NT2/D1 (cell line): ENCODE results near the gene KLHL12.
"Not testable (repeated sequence)": the region's sequence is repeated elsewhere in the genome, so short reads cannot be mapped to it uniquely, and the experiment has no call there.

Source experiments
- DNase-seq: peaks from one replicate; pipeline ENCODE4 v3.0.0-alpha.2; 2011; ENCODE audit warnings: low read depth, low spot score
- H3K27me3 ChIP-seq: 2 replicates; pipeline ENCODE4 v1.6.0; 2011; ENCODE audit warnings: mild to moderate bottlenecking; ENCODE audit not compliant: insufficient read length, insufficient read depth
- H3K36me3 ChIP-seq: 2 replicates; pipeline ENCODE4 v1.6.1; 2011; ENCODE audit warnings: mild to moderate bottlenecking, low read length, mixed read lengths; ENCODE audit not compliant: insufficient read depth, insufficient read length
- H3K4me1 ChIP-seq: 2 replicates; pipeline ENCODE4 v1.5.1; 2011; ENCODE audit not compliant: insufficient read depth, insufficient read length
- H3K4me3 ChIP-seq: 2 replicates; pipeline ENCODE4 v1.5.1; 2011; ENCODE audit warnings: low read depth; ENCODE audit not compliant: insufficient read length
- H3K9ac ChIP-seq: 2 replicates; pipeline ENCODE4 v1.6.0; 2011; ENCODE audit warnings: low read depth; ENCODE audit not compliant: insufficient read length
- H3K9me3 ChIP-seq: 2 replicates; pipeline ENCODE4 v1.5.1; 2011; ENCODE audit warnings: mild to moderate bottlenecking, low read length; ENCODE audit not compliant: insufficient read depth
- SUZ12 ChIP-seq: IDR thresholded peaks from 2 replicates; pipeline ENCODE4 v1.6.1; 2011; ENCODE audit not compliant: insufficient read length, insufficient read depth; ENCODE audit errors: extremely low read depth
- YY1 ChIP-seq: IDR thresholded peaks from 2 replicates; pipeline ENCODE4 v1.6.1; 2011; ENCODE audit not compliant: insufficient read length, insufficient read depth
- ZNF274 ChIP-seq: IDR thresholded peaks from 2 replicates; pipeline ENCODE4 v1.6.1; 2011; ENCODE audit warnings: mild to moderate bottlenecking, low read depth, low read length

KLHL12 gene

GRCh38 chr1:202934755-202935154 is 7.7 kb upstream of the KLHL12 start:
- H3K36me3 ChIP-seq = peaks cover 8% of the 10 kb centered on the region
- H3K27me3 ChIP-seq = no peaks in the 10 kb centered on the region
- no peaks in the 10 kb centered on the region for H3K4me1 ChIP-seq
- no peak overlapping the region for H3K9ac ChIP-seq
- H3K9me3 ChIP-seq = no peaks in the 10 kb centered on the region
- no peak overlapping the region for H3K4me3 ChIP-seq
- TF ChIP-seq SUZ12 (no peak), ZNF274 (no peak), YY1 (no peak)
- no peak for DNase-seq

DNA sequence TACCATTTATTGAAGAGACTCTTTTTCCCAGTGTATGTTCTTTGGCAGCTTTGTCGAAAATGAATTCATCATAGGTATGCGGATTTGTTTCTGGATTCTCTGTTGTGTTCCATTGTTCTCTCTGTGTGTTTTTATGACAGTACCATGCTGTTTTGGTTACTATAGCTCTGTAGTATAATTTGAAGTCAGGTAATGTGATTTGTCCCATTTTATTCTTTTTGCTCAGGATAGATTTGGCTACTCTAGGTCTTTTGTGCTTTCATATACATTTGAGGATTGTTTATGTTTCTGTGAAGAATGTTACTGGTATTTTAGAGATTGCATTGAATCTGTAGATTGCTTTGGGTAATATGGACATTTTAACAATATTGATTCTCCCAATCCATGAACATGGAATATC is 5.4 kb upstream of the KLHL12 start:
- no peaks in the 10 kb centered on the region for H3K36me3 ChIP-seq
- no peaks in the 10 kb centered on the region for H3K9me3 ChIP-seq
- no peak overlapping the region for H3K4me3 ChIP-seq
- H3K27me3 ChIP-seq = no peaks in the 10 kb centered on the region
- no peak for DNase-seq
- no peaks in the 10 kb centered on the region for H3K4me1 ChIP-seq
- no peak overlapping the region for H3K9ac ChIP-seq
- TF ChIP-seq YY1 (no peak), SUZ12 (no peak), ZNF274 (no peak)

- TF ChIP-seq YY1 = no peak
- no peak overlapping the region for H3K9ac ChIP-seq
- H3K27me3 ChIP-seq = no peaks in the 10 kb centered on the region
- no peak for DNase-seq
- no peaks in the 10 kb centered on the region for H3K9me3 ChIP-seq
- no peaks in the 10 kb centered on the region for H3K4me1 ChIP-seq
- no peak overlapping the region for H3K4me3 ChIP-seq
- H3K36me3 ChIP-seq = peaks cover 35% of the 10 kb centered on the region
These were observed 3.5 kb downstream of the KLHL12 start for GRCh38 chr1:202923533-202923932.

DNA sequence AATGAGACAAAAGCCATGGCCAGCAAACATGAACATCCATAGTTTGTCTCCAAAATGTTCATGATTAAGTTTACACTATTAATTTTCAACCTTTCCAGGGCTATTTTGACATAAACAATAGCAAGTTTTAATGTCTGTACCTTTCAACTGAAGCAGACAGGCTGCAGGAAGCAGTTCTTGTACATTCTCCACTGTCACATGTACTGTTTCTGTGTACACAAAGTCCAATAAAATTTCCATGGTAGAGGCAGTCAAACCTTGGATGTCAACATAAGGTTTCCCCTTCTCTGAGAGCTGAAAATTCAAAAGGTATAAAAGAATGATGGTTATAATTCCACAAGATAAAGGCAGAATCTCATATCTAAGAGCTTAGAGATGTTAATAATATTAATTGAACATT is 7.4 kb downstream of the KLHL12 start:
- TF ChIP-seq YY1 (no peak), ZNF274 (no peak), SUZ12 (no peak)
- Histone ChIP-seq H3K9me3 (no peaks in the 10 kb centered on the region), H3K27me3 (no peaks in the 10 kb centered on the region), H3K9ac (no peak overlapping the region), H3K4me1 (no peaks in the 10 kb centered on the region), H3K4me3 (no peak overlapping the region), H3K36me3 (peaks cover 70% of the 10 kb centered on the region)
- DNase-seq = no peak

DNA sequence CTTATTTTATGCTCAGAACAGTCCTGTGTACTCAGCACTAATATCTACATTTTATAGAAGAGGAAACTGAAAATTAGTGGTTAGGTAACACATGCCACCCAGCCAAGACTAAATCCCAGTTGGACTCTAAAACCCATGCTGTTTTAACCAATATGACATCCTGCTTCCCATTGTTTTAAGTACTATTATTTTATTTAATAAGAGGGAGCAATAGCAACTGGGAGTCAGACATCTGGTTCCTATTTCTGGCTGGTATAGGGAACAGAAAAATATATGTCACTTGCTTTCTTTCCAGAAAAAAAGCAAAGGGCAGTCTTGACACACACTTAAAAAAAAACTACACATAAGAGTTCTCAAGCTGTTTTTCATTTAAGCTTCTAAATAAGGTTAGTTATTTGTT is 11.9 kb downstream of the KLHL12 start:
- Histone ChIP-seq H3K9me3 (no peaks in the 10 kb centered on the region), H3K4me1 (no peaks in the 10 kb centered on the region), H3K4me3 (no peak overlapping the region), H3K9ac (no peak overlapping the region), H3K36me3 (peaks cover 93% of the 10 kb centered on the region), H3K27me3 (no peaks in the 10 kb centered on the region)
- TF ChIP-seq SUZ12 (no peak), YY1 (no peak), ZNF274 (no peak)
- no peak for DNase-seq

- H3K4me3 ChIP-seq, DNase-seq, H3K9ac ChIP-seq, H3K9me3 ChIP-seq, H3K27me3 ChIP-seq, H3K4me1 ChIP-seq: not testable (repeated sequence)
- H3K36me3 ChIP-seq = peaks cover 97% of the 10 kb centered on the region
These were observed 14.6 kb downstream of the KLHL12 start for GRCh38 chr1:202912476-202912875.

- no peak overlapping the region for H3K4me3 ChIP-seq
- H3K9me3 ChIP-seq = no peaks in the 10 kb centered on the region
- H3K4me1 ChIP-seq = no peaks in the 10 kb centered on the region
- DNase-seq = no peak
- H3K9ac ChIP-seq = no peak overlapping the region
- no peaks in the 10 kb centered on the region for H3K27me3 ChIP-seq
- peaks cover 89% of the 10 kb centered on the region for H3K36me3 ChIP-seq
- TF ChIP-seq ZNF274 = no peak
- no peak for TF ChIP-seq YY1
- no peak for TF ChIP-seq SUZ12
These were observed 17.5 kb downstream of the KLHL12 start for GRCh38 chr1:202909494-202909893.

DNA sequence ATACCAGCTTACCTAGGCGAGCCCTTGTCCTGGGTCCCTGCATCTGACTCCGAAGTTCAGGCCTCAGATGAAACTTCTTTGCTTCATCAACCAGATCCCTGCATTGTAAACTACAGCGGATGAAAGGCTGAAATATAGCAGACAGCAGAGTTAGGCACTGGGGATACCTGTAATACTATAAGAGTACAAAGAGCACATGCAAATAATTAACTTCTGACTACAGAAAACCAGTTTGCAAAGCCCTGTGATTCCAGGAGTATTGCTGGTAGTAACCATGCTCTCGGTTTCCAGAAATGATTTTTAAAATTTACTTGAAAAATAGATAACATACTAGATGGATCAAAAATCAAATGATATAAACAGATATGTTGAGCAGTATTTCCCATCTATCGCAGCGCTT is 18.0 kb downstream of the KLHL12 start:
- H3K4me3 ChIP-seq = no peak overlapping the region
- no peak for DNase-seq
- H3K9ac ChIP-seq = no peak overlapping the region
- no peaks in the 10 kb centered on the region for H3K27me3 ChIP-seq
- no peaks in the 10 kb centered on the region for H3K9me3 ChIP-seq
- TF ChIP-seq YY1 (no peak), SUZ12 (no peak), ZNF274 (no peak)
- H3K4me1 ChIP-seq = no peaks in the 10 kb centered on the region
- peaks cover 86% of the 10 kb centered on the region for H3K36me3 ChIP-seq
